Stimulated activated memory B cell treated with anti-CD40 and anti-IgM and Interleukin-4, amounts not matched to agents 10 μg/mL and 1 μg/mL and 100 μg/mL, for 72 hours (primary cell): ENCODE results near the gene PDAP1.
"Not testable (repeated sequence)": the region's sequence is repeated elsewhere in the genome, so short reads cannot be mapped to it uniquely, and the experiment has no call there.

Source experiments
- ATAC-seq: fragments of 150-1000 bp; cut with Tn5 transposase; 2 replicates; pipeline ENCODE4 v1.10.0; 2021
- H3K27ac Mint-ChIP-seq: one replicate; pipeline ENCODE4 v1.8.0; 2022; ENCODE audit warnings: mild to moderate bottlenecking, mixed read lengths
- H3K27me3 Mint-ChIP-seq: one replicate; pipeline ENCODE4 v1.8.0; 2022; ENCODE audit warnings: mixed read lengths
- H3K36me3 Mint-ChIP-seq: one replicate; pipeline ENCODE4 v1.8.0; 2022; ENCODE audit warnings: mixed read lengths
- H3K4me1 Mint-ChIP-seq: one replicate; pipeline ENCODE4 v1.8.0; 2022; ENCODE audit warnings: mixed read lengths
- H3K4me3 Mint-ChIP-seq: one replicate; pipeline ENCODE4 v1.8.0; 2022; ENCODE audit warnings: mild to moderate bottlenecking, moderate library complexity, mixed read lengths
- H3K9me3 Mint-ChIP-seq: one replicate; pipeline ENCODE4 v1.8.0; 2022; ENCODE audit warnings: mixed read lengths

Gene PDAP1

GRCh38 chr7:99380032-99380822 is 28.2 kb downstream of the PDAP1 start:
- Mint-ChIP-seq H3K27ac (peak overlapping the region; percentile 81), H3K36me3 (peaks cover 43% of the 10 kb centered on the region), H3K27me3 (no peaks in the 10 kb centered on the region), H3K4me3 (peak overlapping the region; percentile 66), H3K9me3 (no peaks in the 10 kb centered on the region), H3K4me1 (peaks cover 76% of the 10 kb centered on the region)
- peak; percentile 72 for ATAC-seq

- not testable (repeated sequence) for H3K27me3 Mint-ChIP-seq, ATAC-seq, H3K9me3 Mint-ChIP-seq
- peaks cover 43% of the 10 kb centered on the region for H3K36me3 Mint-ChIP-seq
- peak overlapping the region; percentile 81 for H3K27ac Mint-ChIP-seq
- H3K4me1 Mint-ChIP-seq: peaks cover 74% of the 10 kb centered on the region
- H3K4me3 Mint-ChIP-seq: peak overlapping the region; percentile 66
These were observed 28.7 kb downstream of the PDAP1 start for GRCh38 chr7:99379693-99380031.

- peaks cover 69% of the 10 kb centered on the region for H3K4me1 Mint-ChIP-seq
- H3K9me3 Mint-ChIP-seq: no peaks in the 10 kb centered on the region
- no peak for ATAC-seq
- H3K27ac Mint-ChIP-seq: peak overlapping the region; percentile 81
- H3K27me3 Mint-ChIP-seq: no peaks in the 10 kb centered on the region
- peak overlapping the region; percentile 66 for H3K4me3 Mint-ChIP-seq
- peaks cover 43% of the 10 kb centered on the region for H3K36me3 Mint-ChIP-seq
These were observed 29.3 kb downstream of the PDAP1 start for GRCh38 chr7:99379043-99379577.

- H3K36me3 Mint-ChIP-seq: peaks cover 23% of the 10 kb centered on the region
- H3K4me1 Mint-ChIP-seq: peaks cover 40% of the 10 kb centered on the region
- H3K9me3 Mint-ChIP-seq: no peaks in the 10 kb centered on the region
These were observed 33.2 kb downstream of the PDAP1 start for GRCh38 chr7:99375070-99375807.

GRCh38 chr7:99374111-99375064 is 34.0 kb downstream of the PDAP1 start, which contains the start of gene ARPC1B:
TSS of gene ARPC1B (plus strand) at chr7:99374730. CDS start at chr7:99385715, 10,985 bp downstream.
- Mint-ChIP-seq H3K4me3 (peak within 1 kb of the TSS; percentile 85), H3K9me3 (no peaks in the 10 kb centered on the region), H3K4me1 (peaks cover 31% of the 10 kb centered on the region), H3K36me3 (peaks cover 23% of the 10 kb centered on the region), H3K27ac (peak within 1 kb of the TSS; percentile 90), H3K27me3 (no peaks in the 10 kb centered on the region)
- ATAC-seq: peak; percentile 89

More at GRCh38 chr7:99375070-99375807, 33.2 kb downstream of the PDAP1 start:
- Mint-ChIP-seq H3K27ac (peak overlapping the region; percentile 90), H3K4me3 (peak overlapping the region; percentile 85), H3K27me3 (no peaks in the 10 kb centered on the region)
- peak; percentile 72 for ATAC-seq

- H3K36me3 Mint-ChIP-seq: peaks cover 24% of the 10 kb centered on the region
- no peaks in the 10 kb centered on the region for H3K9me3 Mint-ChIP-seq
- no peak for ATAC-seq
- H3K27ac Mint-ChIP-seq: peak overlapping the region; percentile 90
- H3K27me3 Mint-ChIP-seq: no peaks in the 10 kb centered on the region
- H3K4me3 Mint-ChIP-seq: peak overlapping the region; percentile 85
- H3K4me1 Mint-ChIP-seq: peaks cover 23% of the 10 kb centered on the region
These were observed 35.0 kb downstream of the PDAP1 start for GRCh38 chr7:99373091-99374066.

GRCh38 chr7:99372275-99373090 is 35.9 kb downstream of the PDAP1 start:
- Mint-ChIP-seq H3K27me3 (no peaks in the 10 kb centered on the region), H3K27ac (peak overlapping the region; percentile 90), H3K4me1 (peaks cover 14% of the 10 kb centered on the region)

GRCh38 chr7:99371376-99371920 is 36.9 kb downstream of the PDAP1 start:
- Mint-ChIP-seq H3K4me3 (no peak overlapping the region), H3K27ac (no peak overlapping the region), H3K36me3 (peaks cover 14% of the 10 kb centered on the region), H3K4me1 (peaks cover 3% of the 10 kb centered on the region), H3K27me3 (no peaks in the 10 kb centered on the region), H3K9me3 (no peaks in the 10 kb centered on the region)
- no peak for ATAC-seq

More at GRCh38 chr7:99372275-99373090, 35.9 kb downstream of the PDAP1 start:
- Mint-ChIP-seq H3K36me3 (peaks cover 15% of the 10 kb centered on the region), H3K4me3 (peak overlapping the region; percentile 61), H3K9me3 (no peaks in the 10 kb centered on the region)
- ATAC-seq: no peak

- Mint-ChIP-seq H3K9me3 (no peaks in the 10 kb centered on the region), H3K36me3 (peaks cover 26% of the 10 kb centered on the region), H3K4me1 (peaks cover 5% of the 10 kb centered on the region), H3K27ac (no peak overlapping the region), H3K27me3 (no peaks in the 10 kb centered on the region), H3K4me3 (no peak overlapping the region)
- no peak for ATAC-seq
These were observed 38.5 kb downstream of the PDAP1 start for GRCh38 chr7:99369767-99370391.

- no peak for ATAC-seq
- Mint-ChIP-seq H3K9me3 (no peaks in the 10 kb centered on the region), H3K27me3 (no peaks in the 10 kb centered on the region), H3K4me1 (peaks cover 5% of the 10 kb centered on the region), H3K4me3 (no peak overlapping the region), H3K27ac (no peak overlapping the region), H3K36me3 (peaks cover 34% of the 10 kb centered on the region)
These were observed 39.5 kb downstream of the PDAP1 start for GRCh38 chr7:99368750-99369389.

- no peak overlapping the region for H3K4me3 Mint-ChIP-seq
- no peaks in the 10 kb centered on the region for H3K27me3 Mint-ChIP-seq
- H3K4me1 Mint-ChIP-seq: peaks cover 5% of the 10 kb centered on the region
- no peak overlapping the region for H3K27ac Mint-ChIP-seq
- ATAC-seq: no peak
- H3K9me3 Mint-ChIP-seq: no peaks in the 10 kb centered on the region
- H3K36me3 Mint-ChIP-seq: peaks cover 34% of the 10 kb centered on the region
These were observed 41.8 kb downstream of the PDAP1 start for GRCh38 chr7:99366646-99367045.
